Ovary (tissue), 9 donors: ENCODE results near the gene HRAS. TPM values are rescaled to one million over a fixed set of nuclear protein-coding genes. Genes with fewer than 3 reads are reported as not detected.
"Not testable (repeated sequence)": the region's sequence is repeated elsewhere in the genome, so short reads cannot be mapped to it uniquely, and the experiment has no call there.

Experiments
- DNase-seq, 5 donors: peaks; one replicate each; pipeline ENCODE4 v3.0.0-alpha.2; 2019 to 2020
- H3K27ac ChIP-seq, 2 donors: fragments of 200-600 bp; one replicate each; pipeline versions ENCODE4 v1.5.1 to v1.8.0; 2019 to 2022
- H3K27me3 ChIP-seq: fragments of 200-600 bp; one replicate; pipeline ENCODE4 v1.8.0; 2022
- H3K36me3 ChIP-seq: fragments of 200-600 bp; sonication (generic); one replicate; pipeline ENCODE4 v1.5.1; 2019
- H3K4me1 ChIP-seq: one replicate; pipeline ENCODE4 v1.8.1; 2013; ENCODE audit warnings: mild to moderate bottlenecking, moderate library complexity; ENCODE audit not compliant: insufficient read depth
- H3K4me3 ChIP-seq: fragments of 200-600 bp; sonication (generic); one replicate; pipeline ENCODE4 v1.5.1; 2017
- H3K9me3 ChIP-seq, 2 donors: fragments of 200-600 bp in 1 of 2; sonication (generic) in 1 of 2; one replicate each; pipeline versions ENCODE4 v1.5.1 to v1.8.1; 2013 to 2019; ENCODE audit warnings: mild to moderate bottlenecking in 1 of 2, moderate library complexity in 1 of 2
- CTCF ChIP-seq, 3 donors: fragments of 450-650 bp in 2 of 3; fragments of 200-600 bp in 1 of 3; IDR thresholded peaks; one replicate each; pipeline versions ENCODE4 v1.5.1 to v1.8.0; 2016 to 2022; ENCODE audit warnings: antibody characterized with exemption in 3 of 3, mild to moderate bottlenecking in 1 of 3
- EP300 ChIP-seq: sonication (generic); formaldehyde crosslinking; IDR thresholded peaks from one replicate; pipeline ENCODE4 v1.6.1; 2017; ENCODE audit warnings: antibody characterized with exemption
- POLR2A ChIP-seq: fragments of 450-650 bp; IDR thresholded peaks from one replicate; pipeline ENCODE4 v1.6.1; 2017; ENCODE audit warnings: antibody characterized with exemption, mild to moderate bottlenecking, moderate library complexity
- WGBS, 3 donors: extraction: QIAGEN DNeasy Blood & Tissue Kit in 1 of 3; methylation state at CpG; one replicate each; pipeline versions ENCODE4 v1.1.5 to v1.1.7; 2013 to 2017; 5-methylcytosine and 5-hydroxymethylcytosine counted together
- intact Hi-C, 4 donors: fragments of 100-400 bp; cut with DNase I; formaldehyde crosslinking; loops; one replicate each; pipeline versions ENCODE4 v1.11.0 to v1.15.1; 2022 to 2023
- polyA plus RNA-seq, 2 donors: library from polyadenylated mRNA; stranded (reverse); fragments of 200-250 nt in 1 of 2; fragments of 350-450 nt in 1 of 2; fragmentation: Illumina TruSeq in 1 of 2; extraction: RNeasy Lipid Tissue Mini Kit (QIAGEN cat#74804) in 1 of 2; gene quantifications; one replicate each; pipeline ENCODE4 v1.2.3, GENCODE V29; 2013 to 2014
- total RNA-seq, 7 donors: library from RNA; depleted of rRNA in 2 of 7; stranded (reverse); fragments of >200 nt in 2 of 7; fragmentation: NEBNext Ultra II Directional in 3 of 7; extraction: Animal tissue kit (Norgen Biotek cat#: 25700) in 3 of 7; gene quantifications; one replicate each; pipeline versions ENCODE4 v1.1.0 to v1.2.4, GENCODE V29; 2016 to 2023
- donor health status: DM: no; HTN: no; CAD: no; lungs with moderate emphysema.
- donor health status: DM: no; HTN: no; CAD: no.
- donor health status: Bipolar disorder and iron deficiency.
- donor health status: DM: yes; HTN: yes; CAD: no.
- donor health status: DM: no; HTN: no; CAD: no.
- donor health status: DM: yes; HTN: yes; CAD: no.

HRAS gene
- total and polyA plus RNA-seq, 9 donors: 4.3 to 49.6 (median 36.3) TPM

- Histone ChIP-seq H3K4me1 (peaks cover 25% of the 10 kb centered on the region), H3K27ac (peak within 1 kb of the TSS; percentile 77 to 90), H3K4me3 (peak within 1 kb of the TSS; percentile 80), H3K27me3 (no peaks in the 10 kb centered on the region), H3K9me3 (no peaks in the 10 kb centered on the region), H3K36me3 (no peaks in the 10 kb centered on the region)
- intact Hi-C loops: no loop called here
- TF ChIP-seq POLR2A (peak; percentile 61), EP300 (peak; percentile 82), CTCF (IDR thresholded peaks at IDR 0.05) (peak in 2 of 3 donors; percentile 21 to 35)
- WGBS, 3 donors: 1% methylated on average over 51 to 98 of the region's 99 CpGs
- DNase-seq: peak; percentile 97
Observed at GRCh38 chr11:575996-576768, 40.8 kb upstream of the HRAS start, which contains the start of gene PHRF1. TSS of gene PHRF1 (plus strand) at chr11:576470. CDS start at chr11:581513, 5,043 bp downstream.

- H3K27me3 ChIP-seq: no peaks in the 10 kb centered on the region
- peak overlapping the region; percentile 73 for H3K4me3 ChIP-seq
- H3K9me3 ChIP-seq: no peaks in the 10 kb centered on the region
- no peak for TF ChIP-seq CTCF (IDR thresholded peaks at IDR 0.05)
- peak; percentile 56 for TF ChIP-seq POLR2A
- TF ChIP-seq EP300: no peak
- intact Hi-C loops: no loop called here
- peaks cover 24% of the 10 kb centered on the region for H3K4me1 ChIP-seq
- 0 to 1% (median 0%) methylated on average over 54 to 77 of the region's 81 CpGs for WGBS, 3 donors
- peak overlapping the region in 1 of 2 donors; percentile 75 for H3K27ac ChIP-seq
- peak in 1 of 5 donors; percentile 55 for DNase-seq
- H3K36me3 ChIP-seq: no peaks in the 10 kb centered on the region
Observed at GRCh38 chr11:575313-575995, 40.1 kb upstream of the HRAS start.

- Histone ChIP-seq H3K27ac (no peak overlapping the region), H3K9me3 (no peaks in the 10 kb centered on the region), H3K36me3 (no peaks in the 10 kb centered on the region), H3K4me3 (peak overlapping the region; percentile 73), H3K4me1 (peaks cover 19% of the 10 kb centered on the region), H3K27me3 (no peaks in the 10 kb centered on the region)
- intact Hi-C loops: no loop called here
- WGBS, 3 donors: 16 to 18% (median 17%) methylated on average over 25 of the region's 25 CpGs
- TF ChIP-seq CTCF (IDR thresholded peaks at IDR 0.05) (no peak), EP300 (no peak), POLR2A (no peak)
- DNase-seq: peak in 2 of 5 donors; percentile 54 to 60
Observed at GRCh38 chr11:574632-575312, 39.4 kb upstream of the HRAS start.

- H3K27me3 ChIP-seq, H3K36me3 ChIP-seq, H3K27ac ChIP-seq, intact Hi-C loops, H3K9me3 ChIP-seq: not testable (repeated sequence)
- DNase-seq: peak in 2 of 5 donors; percentile 54 to 68
- peak overlapping the region; percentile 9 for H3K4me3 ChIP-seq
- peaks cover 19% of the 10 kb centered on the region for H3K4me1 ChIP-seq
- WGBS, 3 donors: 20 to 32% (median 23%) methylated on average over 14 of the region's 14 CpGs
Observed at GRCh38 chr11:574031-574570, 38.7 kb upstream of the HRAS start.
